HCT116 (cell line): Measurements from ENCODE around the gene COL5A2. TPM values are rescaled to one million over a fixed set of nuclear protein-coding genes. Genes with fewer than 3 reads are reported as not detected.

ENCODE experiments used
- ATAC-seq: fragments of 200-7000 bp; cut with Tn5 transposase; 2 replicates; pipeline ENCODE4 v1.9.1; 2020; ENCODE audit warnings: mild to moderate bottlenecking, moderate library complexity
- BruUV-seq: library from RNA; stranded (reverse); fragments of 400-500 nt; replicated peaks from 2 replicates; lab custom pipeline; 2021; lab: Mats Ljungman, UMichigan
- CTCF ChIA-PET: fragments of 300-600 bp; sonication (Branson Sonifier 250); formaldehyde crosslinking; loops from one replicate; lab custom pipeline; 2021; ENCODE audit warnings: antibody characterized with exemption; lab: Charles Lee
- POLR2A ChIA-PET: fragments of 300-600, 350-600 bp; sonication (Branson Sonifier 250); formaldehyde crosslinking; loops from one replicate; lab custom pipeline; 2021; ENCODE audit warnings: antibody characterized with exemption; lab: Charles Lee
- RAD21 ChIA-PET, 2 experiments: fragments of 300-600 bp; sonication (Branson Sonifier 250); formaldehyde crosslinking; loops; one replicate each; lab custom pipeline; 2023; ENCODE audit warnings: low total read pairs in 2 of 2; ENCODE audit not compliant: uncharacterized antibody in 2 of 2, unreplicated experiment in 2 of 2, low non-redundant PET in 1 of 2; lab: Charles Lee
- DNase-seq: peaks from one replicate; pipeline ENCODE4 v3.0.0-alpha.2; 2010; ENCODE audit warnings: low read depth, low spot score
- H2AFZ ChIP-seq: fragments of 200-600 bp; shearing (Covaris generic), sonication (generic); 2 replicates; pipeline ENCODE4 v1.6.1; 2017; ENCODE audit warnings: low read depth, mixed run types, mixed read lengths, antibody characterized with exemption, low read length; ENCODE audit not compliant: poor library complexity, severe bottlenecking
- H3K27ac ChIP-seq: 2 replicates; pipeline ENCODE4 v1.5.1; 2012; ENCODE audit warnings: low read depth, low read length
- H3K27me3 ChIP-seq: fragments of 200-600 bp; sonication (generic); 2 replicates; pipeline ENCODE4 v1.6.1; 2016; ENCODE audit warnings: mixed run types, low read length, mixed read lengths; ENCODE audit not compliant: insufficient read depth
- H3K36me3 ChIP-seq, 2 experiments: fragments of 200-500 bp in 1 of 2; fragments of 200-600 bp in 1 of 2; sonication (Bioruptor generic) in 1 of 2; sonication (generic) in 1 of 2; 2 replicates each; pipeline versions ENCODE4 v1.5.1 to v1.6.1; 2014 to 2016; ENCODE audit warnings: low read length in 2 of 2, inconsistent platforms in 1 of 2, mixed read lengths in 1 of 2, mixed run types in 1 of 2; ENCODE audit not compliant: insufficient read depth in 2 of 2, control insufficient read depth in 1 of 2
- H3K4me1 ChIP-seq, 2 experiments: fragments of 200-600 bp in 1 of 2; sonication (generic) in 1 of 2; 2 replicates each; pipeline versions ENCODE4 v1.5.1 to v1.6.1; 2012 to 2017; ENCODE audit warnings: low read length in 2 of 2, inconsistent platforms in 1 of 2, mild to moderate bottlenecking in 1 of 2, mixed read lengths in 1 of 2, mixed run types in 1 of 2, moderate library complexity in 1 of 2; ENCODE audit not compliant: insufficient read depth in 2 of 2, control insufficient read depth in 1 of 2
- H3K4me2 ChIP-seq: fragments of 200-600 bp; sonication (generic); 2 replicates; pipeline ENCODE4 v1.6.1; 2017; ENCODE audit warnings: mixed run types, low read length, mixed read lengths
- H3K4me3 ChIP-seq, 2 experiments: fragments of 200-600 bp in 1 of 2; sonication (generic) in 1 of 2; replicated peaks in 1 of 2; 2 replicates each; pipeline ENCODE4 v1.5.1; 2011 to 2016; ENCODE audit warnings: low read length in 2 of 2, control low read depth in 1 of 2, low read depth in 1 of 2, mild to moderate bottlenecking in 1 of 2, mixed read lengths in 1 of 2, mixed run types in 1 of 2
- H3K79me2 ChIP-seq: fragments of 200-600 bp; sonication (generic); 2 replicates; pipeline ENCODE4 v1.6.1; 2017; ENCODE audit warnings: mild to moderate bottlenecking, mixed run types, low read length, moderate library complexity, mixed read lengths; ENCODE audit not compliant: insufficient read depth
- H3K9ac ChIP-seq: fragments of 200-600 bp; sonication (generic); 2 replicates; pipeline ENCODE4 v1.6.1; 2016; ENCODE audit warnings: low read length, mixed read lengths
- H3K9me2 ChIP-seq: fragments of 200-600 bp; sonication (generic), shearing (Covaris generic); 2 replicates; pipeline ENCODE4 v1.6.1; 2017; ENCODE audit warnings: mixed run types, mild to moderate bottlenecking, moderate library complexity; ENCODE audit not compliant: insufficient read depth
- H3K9me3 ChIP-seq, 2 experiments: fragments of 200-500 bp in 1 of 2; fragments of 200-600 bp in 1 of 2; sonication (Bioruptor generic) in 1 of 2; sonication (generic) in 1 of 2; 2 replicates each; pipeline ENCODE4 v1.6.1; 2014 to 2017; ENCODE audit warnings: low read length in 2 of 2, mixed read lengths in 2 of 2, inconsistent platforms in 1 of 2, low read depth in 1 of 2, mild to moderate bottlenecking in 1 of 2, mixed run types in 1 of 2, moderate library complexity in 1 of 2; ENCODE audit not compliant: control insufficient read depth in 1 of 2, insufficient read depth in 1 of 2
- H4K20me1 ChIP-seq: fragments of 200-600 bp; sonication (generic), shearing (Covaris generic); 2 replicates; pipeline ENCODE4 v1.6.1; 2017; ENCODE audit warnings: mixed run types, mild to moderate bottlenecking, moderate library complexity; ENCODE audit not compliant: insufficient read depth
- CBX3 ChIP-seq: IDR thresholded peaks from 2 replicates; pipeline ENCODE4 v1.6.1; 2012; ENCODE audit warnings: low read depth
- CEBPB ChIP-seq: IDR thresholded peaks from 2 replicates; pipeline ENCODE4 v1.6.1; 2012; ENCODE audit warnings: low read depth
- EGR1 ChIP-seq: IDR thresholded peaks from 2 replicates; pipeline ENCODE4 v1.6.1; 2012; ENCODE audit warnings: low read depth
- ELF1 ChIP-seq: IDR thresholded peaks from 2 replicates; pipeline ENCODE4 v1.6.1; 2012; ENCODE audit warnings: low read depth, borderline replicate concordance
- EZH2 ChIP-seq: fragments of 200-600 bp; sonication (generic); IDR thresholded peaks from 2 replicates; pipeline ENCODE4 v1.6.1; 2017; ENCODE audit warnings: antibody characterized with exemption, mixed run types
- FOSL1 ChIP-seq: IDR thresholded peaks from 2 replicates; pipeline ENCODE4 v1.6.1; 2012; ENCODE audit warnings: low read depth
- POLR2A ChIP-seq: IDR thresholded peaks from 2 replicates; pipeline ENCODE4 v1.7.0; 2011; ENCODE audit warnings: borderline replicate concordance; ENCODE audit not compliant: insufficient read depth, insufficient read length; ENCODE audit errors: extremely low read depth
- POLR2AphosphoS5 ChIP-seq: IDR thresholded peaks from 2 replicates; pipeline ENCODE4 v1.6.1; 2011; ENCODE audit warnings: mild to moderate bottlenecking, low read depth, low read length, moderate library complexity
- SP1 ChIP-seq: IDR thresholded peaks from 2 replicates; pipeline ENCODE4 v1.6.1; 2012; ENCODE audit warnings: low read depth
- SRF ChIP-seq: IDR thresholded peaks from 2 replicates; pipeline ENCODE4 v1.6.1; 2012; ENCODE audit warnings: low read depth
- TCF7L2 ChIP-seq: IDR thresholded peaks from 2 replicates; pipeline ENCODE4 v1.7.0; 2011; ENCODE audit warnings: borderline replicate concordance, inconsistent platforms; ENCODE audit not compliant: insufficient read depth, insufficient read length; ENCODE audit errors: extremely low read depth
- ZFX ChIP-seq: fragments of 450-650 bp; IDR thresholded peaks from 2 replicates; pipeline ENCODE4 v1.6.1; 2017
- ZNF274 ChIP-seq: fragments of 200-500 bp; sonication (Bioruptor generic); IDR thresholded peaks from 2 replicates; pipeline ENCODE4 v1.6.1; 2014; ENCODE audit warnings: mild to moderate bottlenecking, low read depth, low read length, inconsistent platforms
- intact Hi-C: fragments of 100-400 bp; cut with micrococcal nuclease; formaldehyde crosslinking; loops from 2 replicates; pipeline ENCODE4 v1.10.0; 2022
- total RNA-seq: library from RNA; stranded (reverse); gene quantifications from one replicate; pipeline ENCODE4 v1.2.1, GENCODE V29; 2021; ENCODE audit not compliant: unreplicated experiment
- TF ChIP-seq, protein P1 (sequence below): IDR thresholded peaks from 2 replicates; pipeline ENCODE4 v1.6.1; 2012
- TF ChIP-seq, protein P2 (sequence below): IDR thresholded peaks from 2 replicates; pipeline ENCODE4 v1.6.1; 2011; ENCODE audit warnings: mild to moderate bottlenecking, low read length, moderate library complexity; ENCODE audit not compliant: insufficient replicate concordance; ENCODE audit errors: extremely low read depth
- TF ChIP-seq, protein P3 (sequence below): IDR thresholded peaks from 2 replicates; pipeline ENCODE4 v1.6.1; 2012
- TF ChIP-seq, protein P4 (sequence below), 3 experiments: fragments of 200-600 bp in 1 of 3; sonication (generic) in 1 of 3; IDR thresholded peaks in 2 of 3; conservative IDR thresholded peaks in 1 of 3; 2 replicates each; pipeline ENCODE4 v1.5.1; 2012 to 2017; ENCODE audit warnings: low read depth in 2 of 3, low read length in 2 of 3, antibody characterized with exemption in 1 of 3, borderline replicate concordance in 1 of 3, control low read depth in 1 of 3, mild to moderate bottlenecking in 1 of 3, mixed read lengths in 1 of 3, mixed run types in 1 of 3, moderate library complexity in 1 of 3; ENCODE audit not compliant: insufficient read depth in 1 of 3

The COL5A2 gene
- total RNA-seq, 1 experiment from 2014 or later = 2.3 TPM

DNA sequence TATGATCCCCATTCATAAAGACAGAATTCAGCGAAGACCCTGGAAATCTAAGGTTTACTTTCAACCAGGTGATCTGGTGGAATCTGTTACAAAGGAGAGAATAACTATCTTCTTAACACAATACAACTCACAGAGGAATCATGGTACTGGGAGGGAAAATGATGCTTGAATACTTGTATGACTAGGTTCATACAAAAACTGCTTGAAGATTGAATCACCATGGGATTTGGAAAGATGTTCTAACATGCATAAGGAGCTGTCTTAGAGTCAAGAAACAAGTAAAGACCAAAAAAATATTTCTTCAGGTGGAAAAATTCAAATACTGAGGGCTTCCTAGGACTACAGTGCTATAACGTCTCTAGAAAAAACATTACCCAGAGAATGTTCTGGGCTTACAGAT, 32.2 kb downstream of the COL5A2 start:
- Histone ChIP-seq H3K9ac (no peak overlapping the region), H3K4me3 (no peak overlapping the region), H3K79me2 (no peaks in the 10 kb centered on the region), H3K4me1 (no peaks in the 10 kb centered on the region), H3K27ac (no peak overlapping the region), H3K9me2 (no peaks in the 10 kb centered on the region), H3K36me3 (no peaks in the 10 kb centered on the region), H3K4me2 (no peak overlapping the region), H2AFZ (no peak overlapping the region), H4K20me1 (no peaks in the 10 kb centered on the region), H3K27me3 (no peaks in the 10 kb centered on the region), H3K9me3 (no peaks in the 10 kb centered on the region)
- DNase-seq (no peak), ATAC-seq (no peak)
- POLR2A ChIA-PET = no interaction called here
- TF ChIP-seq FOSL1 (no peak), CEBPB (no peak), EGR1 (no peak), EZH2 (no peak), ELF1 (no peak), SP1 (no peak), ZFX (no peak), SRF (no peak), POLR2A (no peak), CBX3 (no peak), TCF7L2 (no peak)
- TF ChIP-seq, protein P1, sequence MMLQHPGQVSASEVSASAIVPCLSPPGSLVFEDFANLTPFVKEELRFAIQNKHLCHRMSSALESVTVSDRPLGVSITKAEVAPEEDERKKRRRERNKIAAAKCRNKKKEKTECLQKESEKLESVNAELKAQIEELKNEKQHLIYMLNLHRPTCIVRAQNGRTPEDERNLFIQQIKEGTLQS = no peak
- no TSS peak for BruUV-seq
- CTCF ChIA-PET = no interaction called here
- RAD21 ChIA-PET = no interaction called here
- intact Hi-C loops = no loop called here

DNA sequence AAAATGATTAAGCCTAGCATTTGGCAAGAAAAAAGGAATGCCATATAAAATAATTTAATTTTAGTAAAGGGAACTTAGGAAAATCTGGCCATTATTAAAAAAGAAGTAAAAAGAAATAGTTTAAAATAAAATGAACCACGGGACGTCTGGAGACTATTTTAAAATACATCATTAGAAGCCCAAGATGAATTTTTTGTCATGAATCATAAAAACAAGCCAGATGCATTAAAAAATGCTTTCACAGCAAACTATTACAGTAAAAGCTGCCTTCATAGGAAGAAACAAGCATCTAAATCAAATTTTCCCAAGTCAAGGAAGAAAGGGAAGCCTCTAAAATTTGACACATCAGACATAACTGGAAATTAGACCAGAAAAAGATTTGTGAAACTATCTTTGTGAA, 33.0 kb downstream of the COL5A2 start:
- no peaks in the 10 kb centered on the region for H4K20me1 ChIP-seq
- H3K9ac ChIP-seq = no peak overlapping the region
- ChIA-PET POLR2A (no interaction called here), CTCF (no interaction called here), RAD21 (no interaction called here)
- DNase-seq (no peak), ATAC-seq (no peak)
- no peaks in the 10 kb centered on the region for H3K4me1 ChIP-seq
- intact Hi-C loops = no loop called here
- H2AFZ ChIP-seq = no peak overlapping the region
- no peak overlapping the region for H3K27ac ChIP-seq
- H3K79me2 ChIP-seq = no peaks in the 10 kb centered on the region
- BruUV-seq = no TSS peak
- H3K9me2 ChIP-seq = no peaks in the 10 kb centered on the region
- no peaks in the 10 kb centered on the region for H3K27me3 ChIP-seq
- no peaks in the 10 kb centered on the region for H3K36me3 ChIP-seq
- H3K9me3 ChIP-seq = no peaks in the 10 kb centered on the region
- no peak overlapping the region for H3K4me3 ChIP-seq
- H3K4me2 ChIP-seq = no peak overlapping the region
- TF ChIP-seq POLR2AphosphoS5 (no peak), ZFX (no peak), ELF1 (no peak), SP1 (no peak), ZNF274 (no peak), EZH2 (no peak), TCF7L2 (no peak), CBX3 (no peak), SRF (no peak)
- TF ChIP-seq, protein P2, sequence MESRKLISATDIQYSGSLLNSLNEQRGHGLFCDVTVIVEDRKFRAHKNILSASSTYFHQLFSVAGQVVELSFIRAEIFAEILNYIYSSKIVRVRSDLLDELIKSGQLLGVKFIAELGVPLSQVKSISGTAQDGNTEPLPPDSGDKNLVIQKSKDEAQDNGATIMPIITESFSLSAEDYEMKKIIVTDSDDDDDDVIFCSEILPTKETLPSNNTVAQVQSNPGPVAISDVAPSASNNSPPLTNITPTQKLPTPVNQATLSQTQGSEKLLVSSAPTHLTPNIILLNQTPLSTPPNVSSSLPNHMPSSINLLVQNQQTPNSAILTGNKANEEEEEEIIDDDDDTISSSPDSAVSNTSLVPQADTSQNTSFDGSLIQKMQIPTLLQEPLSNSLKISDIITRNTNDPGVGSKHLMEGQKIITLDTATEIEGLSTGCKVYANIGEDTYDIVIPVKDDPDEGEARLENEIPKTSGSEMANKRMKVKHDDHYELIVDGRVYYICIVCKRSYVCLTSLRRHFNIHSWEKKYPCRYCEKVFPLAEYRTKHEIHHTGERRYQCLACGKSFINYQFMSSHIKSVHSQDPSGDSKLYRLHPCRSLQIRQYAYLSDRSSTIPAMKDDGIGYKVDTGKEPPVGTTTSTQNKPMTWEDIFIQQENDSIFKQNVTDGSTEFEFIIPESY = no peak
- TF ChIP-seq, protein P1 = no peak
- TF ChIP-seq, protein P3, sequence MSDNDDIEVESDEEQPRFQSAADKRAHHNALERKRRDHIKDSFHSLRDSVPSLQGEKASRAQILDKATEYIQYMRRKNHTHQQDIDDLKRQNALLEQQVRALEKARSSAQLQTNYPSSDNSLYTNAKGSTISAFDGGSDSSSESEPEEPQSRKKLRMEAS = no peak
- TF ChIP-seq, protein P4, sequence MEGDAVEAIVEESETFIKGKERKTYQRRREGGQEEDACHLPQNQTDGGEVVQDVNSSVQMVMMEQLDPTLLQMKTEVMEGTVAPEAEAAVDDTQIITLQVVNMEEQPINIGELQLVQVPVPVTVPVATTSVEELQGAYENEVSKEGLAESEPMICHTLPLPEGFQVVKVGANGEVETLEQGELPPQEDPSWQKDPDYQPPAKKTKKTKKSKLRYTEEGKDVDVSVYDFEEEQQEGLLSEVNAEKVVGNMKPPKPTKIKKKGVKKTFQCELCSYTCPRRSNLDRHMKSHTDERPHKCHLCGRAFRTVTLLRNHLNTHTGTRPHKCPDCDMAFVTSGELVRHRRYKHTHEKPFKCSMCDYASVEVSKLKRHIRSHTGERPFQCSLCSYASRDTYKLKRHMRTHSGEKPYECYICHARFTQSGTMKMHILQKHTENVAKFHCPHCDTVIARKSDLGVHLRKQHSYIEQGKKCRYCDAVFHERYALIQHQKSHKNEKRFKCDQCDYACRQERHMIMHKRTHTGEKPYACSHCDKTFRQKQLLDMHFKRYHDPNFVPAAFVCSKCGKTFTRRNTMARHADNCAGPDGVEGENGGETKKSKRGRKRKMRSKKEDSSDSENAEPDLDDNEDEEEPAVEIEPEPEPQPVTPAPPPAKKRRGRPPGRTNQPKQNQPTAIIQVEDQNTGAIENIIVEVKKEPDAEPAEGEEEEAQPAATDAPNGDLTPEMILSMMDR (IDR thresholded peaks at IDR 0.05 in 2 of 3, conservative IDR thresholded peaks at IDR 0.05 in 1 of 3; ENCODE audit: borderline replicate concordance in 1 of 3, insufficient read depth in 1 of 3, low read depth in 2 of 3, low read length in 2 of 3) = no peak
